Stomach (tissue), 4 donors: ENCODE results near the gene DYNC1I1.

Experiments
- EP300 ChIP-seq: sonication (generic); formaldehyde crosslinking; IDR thresholded peaks from one replicate; pipeline ENCODE4 v1.6.1; 2017; ENCODE audit warnings: antibody characterized with exemption
- POLR2A ChIP-seq, 4 donors: fragments of 450-650 bp; IDR thresholded peaks; one replicate each; pipeline ENCODE4 v1.6.1; 2016; ENCODE audit warnings: antibody characterized with exemption in 4 of 4, control low read depth in 2 of 4, mild to moderate bottlenecking in 1 of 4, moderate library complexity in 1 of 4

DNA sequence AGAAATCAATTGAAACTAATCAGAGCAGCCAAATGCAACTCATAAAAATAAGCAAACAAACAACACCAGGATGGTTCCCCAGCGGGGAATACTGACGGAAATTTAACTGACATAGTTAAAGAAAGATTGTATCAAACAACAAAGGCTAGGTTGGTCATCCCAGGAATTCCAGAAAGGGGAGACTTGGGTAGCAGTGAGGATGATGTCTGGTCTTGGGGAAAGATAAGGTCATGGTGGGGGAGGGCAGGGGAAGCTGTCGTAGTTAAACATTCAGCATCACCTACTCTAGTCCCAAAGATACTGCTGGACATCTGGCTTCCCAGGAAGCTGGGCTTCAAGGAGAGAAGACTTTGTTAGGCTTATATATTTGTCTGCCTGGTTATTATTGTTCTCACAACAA lies 50.4 kb downstream of the DYNC1I1 start:
- no peak for TF ChIP-seq EP300
- no peak for TF ChIP-seq POLR2A (IDR thresholded peaks at IDR 0.05)
